Spinal cord (tissue), 10 donors: ENCODE results near the gene TMEM231. TPM values are rescaled to one million over a fixed set of nuclear protein-coding genes. Genes with fewer than 3 reads are reported as not detected.
"Not testable (repeated sequence)": the region's sequence is repeated elsewhere in the genome, so short reads cannot be mapped to it uniquely, and the experiment has no call there.

Experiments
- DNase-seq, 6 donors: peaks; one replicate each; pipeline versions ENCODE4 v3.0.0 to v3.0.0-alpha.2; 2013 to 2015; ENCODE audit warnings: low spot score in 6 of 6, low read depth in 4 of 6
- H3K27ac ChIP-seq: one replicate; pipeline ENCODE4 v1.5.1; 2013; ENCODE audit warnings: low read depth, low read length, control low read depth
- H3K27me3 ChIP-seq: one replicate; pipeline ENCODE4 v1.6.1; 2013; ENCODE audit warnings: low read length; ENCODE audit not compliant: control insufficient read depth, insufficient read depth
- H3K36me3 ChIP-seq: one replicate; pipeline ENCODE4 v1.6.1; 2013; ENCODE audit warnings: low read length; ENCODE audit not compliant: control insufficient read depth, insufficient read depth
- H3K4me1 ChIP-seq: one replicate; pipeline ENCODE4 v1.6.1; 2013; ENCODE audit warnings: low read length; ENCODE audit not compliant: control insufficient read depth, insufficient read depth
- H3K4me3 ChIP-seq: one replicate; pipeline ENCODE4 v1.5.1; 2013; ENCODE audit warnings: low read depth, low read length, control low read depth
- H3K9me3 ChIP-seq: one replicate; pipeline ENCODE4 v1.6.1; 2013; ENCODE audit warnings: low read length; ENCODE audit not compliant: control insufficient read depth, insufficient read depth
- WGBS: methylation state at CpG from one replicate; pipeline ENCODE4 v1.1.5; 2013; ENCODE audit warnings: missing lambda C conversion rate; ENCODE audit not compliant: insufficient coverage; 5-methylcytosine and 5-hydroxymethylcytosine counted together
- long read RNA-seq, 4 donors: transcript quantifications; one replicate each; lab custom pipeline, GENCODE V29; 2026
- polyA plus RNA-seq, 2 donors: library from polyadenylated mRNA; unstranded; fragments of 120-200 nt; gene quantifications; one replicate each; pipeline ENCODE4 v1.2.1, GENCODE V29; 2013; ENCODE audit not compliant: insufficient read length in 2 of 2
- total RNA-seq, 2 donors: library from RNA; depleted of rRNA in 1 of 2; stranded (reverse); fragments of 120-200 nt in 1 of 2; fragments of >200 nt in 1 of 2; gene quantifications; one replicate each; pipeline versions ENCODE4 v1.2.3 to v1.2.4, GENCODE V29; 2013 to 2014
- donor health status: healthy.

The TMEM231 gene, protein sequence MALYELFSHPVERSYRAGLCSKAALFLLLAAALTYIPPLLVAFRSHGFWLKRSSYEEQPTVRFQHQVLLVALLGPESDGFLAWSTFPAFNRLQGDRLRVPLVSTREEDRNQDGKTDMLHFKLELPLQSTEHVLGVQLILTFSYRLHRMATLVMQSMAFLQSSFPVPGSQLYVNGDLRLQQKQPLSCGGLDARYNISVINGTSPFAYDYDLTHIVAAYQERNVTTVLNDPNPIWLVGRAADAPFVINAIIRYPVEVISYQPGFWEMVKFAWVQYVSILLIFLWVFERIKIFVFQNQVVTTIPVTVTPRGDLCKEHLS
- total RNA-seq, result 10 to 100 TPM; 25.1 to 35.2 TPM
- 10 to 100 TPM; 46.3 to 55.9 TPM for polyA plus RNA-seq
- long read RNA-seq, donor 1, full-length matches to known transcripts, result 18 of 18 reads
- long read RNA-seq, donor 1, partial matches to known transcripts, result 0 of 18 reads
- long read RNA-seq, donor 1, other reads (novel, unspliced or antisense), result 0 of 18 reads
- long read RNA-seq, donor 2, full-length matches to known transcripts, result 12 of 12 reads
- long read RNA-seq, donor 2, partial matches to known transcripts, result 0 of 12 reads
- long read RNA-seq, donor 2, other reads (novel, unspliced or antisense), result 0 of 12 reads
- long read RNA-seq, donor 3, full-length matches to known transcripts, result 11 of 11 reads
- long read RNA-seq, donor 3, partial matches to known transcripts, result 0 of 11 reads
- long read RNA-seq, donor 3, other reads (novel, unspliced or antisense), result 0 of 11 reads
- long read RNA-seq, donor 4, full-length matches to known transcripts, result 6 of 6 reads
- long read RNA-seq, donor 4, partial matches to known transcripts, result 0 of 6 reads
- long read RNA-seq, donor 4, other reads (novel, unspliced or antisense), result 0 of 6 reads

DNA sequence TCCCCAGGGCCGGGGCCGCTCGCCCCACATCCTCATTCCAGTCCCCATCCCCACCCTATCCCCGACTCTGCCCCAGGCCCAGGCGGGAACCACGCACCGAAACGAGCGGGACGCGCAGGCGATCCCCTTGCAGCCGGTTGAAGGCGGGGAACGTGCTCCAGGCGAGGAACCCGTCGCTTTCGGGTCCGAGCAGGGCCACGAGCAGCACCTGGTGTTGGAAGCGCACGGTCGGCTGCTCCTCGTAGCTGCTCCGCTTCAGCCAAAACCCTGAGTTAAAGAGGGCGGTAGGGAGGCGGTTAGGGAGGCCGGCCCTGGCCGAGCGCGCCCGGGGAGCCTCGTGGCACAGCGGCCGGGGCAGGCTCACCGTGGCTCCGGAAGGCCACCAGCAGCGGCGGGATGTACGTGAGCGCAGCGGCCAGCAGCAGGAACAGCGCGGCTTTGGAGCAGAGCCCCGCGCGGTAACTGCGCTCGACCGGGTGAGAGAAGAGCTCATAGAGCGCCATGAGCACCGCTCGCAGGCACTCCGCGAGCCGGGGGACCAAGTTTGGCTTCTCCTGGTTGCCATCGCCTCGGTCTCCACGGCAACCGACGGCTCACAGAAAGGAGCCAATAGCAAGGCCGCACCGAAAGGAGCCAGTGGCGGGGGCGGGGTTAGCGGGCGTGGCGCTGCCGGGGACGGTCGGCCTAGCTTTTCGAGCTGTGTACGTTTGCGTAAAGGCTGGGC, at the start of gene TMEM231:
TMEM231 (minus strand) TSS at position 546 of the 724 bp plus-strand sequence; CDS start at position 503, 43 bp downstream.
- no peaks in the 10 kb centered on the region for H3K36me3 ChIP-seq
- no peaks in the 10 kb centered on the region for H3K27me3 ChIP-seq
- under 1% methylated on average over 75 of the region's 75 CpGs for WGBS
- peak within 1 kb of the TSS; percentile 93 for H3K27ac ChIP-seq
- peak; percentile 87 to 99 (median 94) for DNase-seq
- H3K9me3 ChIP-seq, result no peaks in the 10 kb centered on the region
- H3K4me1 ChIP-seq, result peaks cover 22% of the 10 kb centered on the region
- H3K4me3 ChIP-seq, result peak within 1 kb of the TSS; percentile 73

- Histone ChIP-seq H3K9me3 (no peaks in the 10 kb centered on the region), H3K4me3 (no peak overlapping the region), H3K27me3 (no peaks in the 10 kb centered on the region), H3K4me1 (no peaks in the 10 kb centered on the region), H3K27ac (no peak overlapping the region), H3K36me3 (peaks cover 34% of the 10 kb centered on the region)
- DNase-seq, result no peak
- 95% methylated on average over 4 of the region's 4 CpGs for WGBS
Observed at GRCh38 chr16:75603241-75603640, 47.2 kb upstream of the TMEM231 start.

- Histone ChIP-seq H3K27me3 (no peaks in the 10 kb centered on the region), H3K9me3 (no peaks in the 10 kb centered on the region), H3K27ac (no peak overlapping the region), H3K4me1 (no peaks in the 10 kb centered on the region), H3K36me3 (peaks cover 33% of the 10 kb centered on the region), H3K4me3 (no peak overlapping the region)
- peak in 1 of 6 donors; percentile 9 for DNase-seq
- 93% methylated on average over 3 of the region's 6 CpGs for WGBS
Observed at GRCh38 chr16:75599452-75600277, 43.6 kb upstream of the TMEM231 start.

DNA sequence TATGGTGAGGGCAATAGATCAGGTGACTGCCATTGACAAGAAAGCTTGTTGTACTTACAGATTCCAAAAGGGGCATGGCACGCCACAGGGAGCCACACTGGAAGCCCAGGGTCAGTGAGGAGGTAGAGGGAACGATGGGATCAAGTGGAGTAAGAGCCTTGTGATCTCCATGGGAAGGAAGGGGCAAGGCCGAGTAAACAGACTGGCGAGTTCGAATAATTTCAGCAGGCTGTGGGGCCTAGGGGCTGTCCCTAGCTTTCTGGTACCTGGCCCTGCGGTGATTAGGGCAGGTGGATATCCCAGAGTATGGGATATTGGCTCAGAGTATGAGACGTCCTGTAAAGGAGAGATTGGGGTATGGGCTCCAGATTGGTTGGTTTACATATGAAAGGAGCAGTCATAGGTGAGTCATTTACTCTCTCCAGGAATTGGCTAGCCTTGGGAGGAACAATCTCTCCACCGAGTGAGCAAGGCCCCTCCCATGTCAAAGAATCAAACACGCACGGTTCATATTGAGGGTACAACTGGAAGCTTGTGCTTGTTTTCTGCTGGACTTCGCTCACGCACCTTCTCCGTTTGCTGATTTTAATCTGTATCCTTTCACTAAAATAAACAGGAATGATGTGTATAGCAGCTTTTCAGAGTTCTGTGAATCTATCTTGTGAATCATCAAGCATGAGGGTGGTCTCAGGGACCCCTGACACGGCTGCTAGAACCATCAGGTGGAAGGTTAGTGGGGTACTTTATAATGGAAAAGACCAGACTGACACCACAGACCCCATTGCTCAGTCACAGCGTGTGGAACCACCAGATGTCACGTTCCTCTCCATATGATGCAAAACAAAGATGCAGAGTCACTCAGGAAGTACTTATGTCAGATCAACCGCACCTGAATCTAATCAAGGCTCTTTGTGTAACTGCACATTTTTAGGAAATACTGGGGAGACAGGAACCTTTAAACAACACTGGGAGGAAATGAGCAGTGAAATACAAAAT, 38.1 kb upstream of the TMEM231 start:
- Histone ChIP-seq H3K4me3 (no peak overlapping the region), H3K27me3 (no peaks in the 10 kb centered on the region), H3K4me1 (peaks cover 16% of the 10 kb centered on the region), H3K36me3 (peaks cover 10% of the 10 kb centered on the region), H3K27ac (peak overlapping the region; percentile 33), H3K9me3 (no peaks in the 10 kb centered on the region)
- peak in 1 of 6 donors; percentile 19 for DNase-seq
- WGBS, result 77% methylated on average over 13 of the region's 17 CpGs

- H3K4me3 ChIP-seq, result no peak overlapping the region
- H3K9me3 ChIP-seq, result no peaks in the 10 kb centered on the region
- 93% methylated on average over 3 of the region's 6 CpGs for WGBS
- DNase-seq, result no peak
- peaks cover 24% of the 10 kb centered on the region for H3K4me1 ChIP-seq
- no peaks in the 10 kb centered on the region for H3K27me3 ChIP-seq
- no peak overlapping the region for H3K27ac ChIP-seq
- peaks cover 10% of the 10 kb centered on the region for H3K36me3 ChIP-seq
Observed at GRCh38 chr16:75593308-75593707, 37.3 kb upstream of the TMEM231 start.

DNA sequence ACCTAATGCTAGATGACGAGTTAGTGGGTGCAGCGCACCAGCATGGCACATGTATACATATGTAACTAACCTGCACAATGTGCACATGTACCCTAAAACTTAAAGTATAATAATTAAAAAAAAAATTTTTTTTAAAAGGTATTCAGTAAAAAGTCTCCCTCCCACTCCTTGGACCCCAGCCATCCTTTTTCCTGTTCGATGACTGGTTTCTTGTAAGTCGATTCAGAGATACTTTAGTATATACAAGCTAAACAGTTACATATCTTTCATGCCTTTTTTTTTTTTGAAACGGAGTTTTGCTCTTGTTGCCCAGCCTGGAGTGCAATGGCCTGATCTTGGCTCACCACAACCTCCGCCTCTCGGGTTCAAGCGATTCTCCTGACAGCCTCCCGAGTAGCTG, 35.9 kb upstream of the TMEM231 start:
- not testable (repeated sequence) for H3K27ac ChIP-seq, H3K4me3 ChIP-seq, H3K9me3 ChIP-seq, DNase-seq, H3K27me3 ChIP-seq, H3K36me3 ChIP-seq
- WGBS, result 80% methylated on average over 5 of the region's 9 CpGs
- H3K4me1 ChIP-seq, result peaks cover 26% of the 10 kb centered on the region

DNA sequence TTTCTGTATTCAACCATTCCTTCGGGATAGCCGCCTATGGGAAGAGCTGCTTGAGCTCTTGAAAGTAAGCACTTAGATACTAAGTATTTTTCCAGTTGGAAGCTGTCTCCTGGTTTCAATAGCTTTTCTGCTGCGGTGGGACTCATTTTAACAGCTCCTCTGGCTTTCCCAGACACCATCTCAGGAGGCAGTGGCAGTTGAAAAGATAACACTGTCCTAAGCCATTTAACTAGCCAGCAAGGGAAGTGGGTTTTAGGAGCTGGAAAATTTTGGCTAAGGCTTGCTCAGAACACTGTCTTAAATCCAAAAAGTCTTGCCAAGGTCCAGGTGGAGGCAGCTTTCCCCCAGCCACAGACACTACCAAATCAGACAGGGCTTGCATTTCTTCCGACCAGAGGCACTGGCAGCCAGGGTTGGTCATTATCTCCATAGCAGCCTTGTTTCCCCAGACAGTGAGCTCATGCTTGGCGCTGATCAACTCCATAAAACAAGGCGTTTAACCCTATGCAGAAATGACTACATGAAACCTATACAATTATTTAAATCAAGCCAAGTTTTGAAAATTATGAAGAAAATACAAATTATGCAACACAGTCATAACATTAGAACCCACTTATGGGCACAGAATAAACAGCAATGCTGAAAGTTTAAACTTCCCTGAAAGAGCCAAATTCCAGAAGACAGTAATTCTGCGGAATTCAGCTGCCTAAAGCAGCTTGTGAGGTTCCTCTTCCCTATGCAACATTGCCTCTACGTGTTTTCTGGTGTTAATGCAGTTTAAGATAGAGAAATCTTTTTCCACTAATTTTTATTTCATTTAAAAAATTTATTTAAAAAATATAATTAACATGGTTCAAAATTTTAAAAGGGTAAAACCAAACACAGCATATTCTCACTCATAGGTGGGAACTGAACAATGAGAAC, 35.1 kb upstream of the TMEM231 start:
- H3K36me3 ChIP-seq, result peaks cover 4% of the 10 kb centered on the region
- H3K27me3 ChIP-seq, result no peaks in the 10 kb centered on the region
- peak overlapping the region; percentile 4 for H3K4me3 ChIP-seq
- 16% methylated on average over 2 of the region's 8 CpGs for WGBS
- peaks cover 26% of the 10 kb centered on the region for H3K4me1 ChIP-seq
- peak; percentile 61 to 89 (median 70) for DNase-seq
- no peaks in the 10 kb centered on the region for H3K9me3 ChIP-seq
- H3K27ac ChIP-seq, result peak overlapping the region; percentile 92
